ENCODE data around the gene NFATC4.
"Not testable (repeated sequence)": the region's sequence is repeated elsewhere in the genome, so short reads cannot be mapped to it uniquely, and the experiment has no call there.

NFATC4 gene

DNA sequence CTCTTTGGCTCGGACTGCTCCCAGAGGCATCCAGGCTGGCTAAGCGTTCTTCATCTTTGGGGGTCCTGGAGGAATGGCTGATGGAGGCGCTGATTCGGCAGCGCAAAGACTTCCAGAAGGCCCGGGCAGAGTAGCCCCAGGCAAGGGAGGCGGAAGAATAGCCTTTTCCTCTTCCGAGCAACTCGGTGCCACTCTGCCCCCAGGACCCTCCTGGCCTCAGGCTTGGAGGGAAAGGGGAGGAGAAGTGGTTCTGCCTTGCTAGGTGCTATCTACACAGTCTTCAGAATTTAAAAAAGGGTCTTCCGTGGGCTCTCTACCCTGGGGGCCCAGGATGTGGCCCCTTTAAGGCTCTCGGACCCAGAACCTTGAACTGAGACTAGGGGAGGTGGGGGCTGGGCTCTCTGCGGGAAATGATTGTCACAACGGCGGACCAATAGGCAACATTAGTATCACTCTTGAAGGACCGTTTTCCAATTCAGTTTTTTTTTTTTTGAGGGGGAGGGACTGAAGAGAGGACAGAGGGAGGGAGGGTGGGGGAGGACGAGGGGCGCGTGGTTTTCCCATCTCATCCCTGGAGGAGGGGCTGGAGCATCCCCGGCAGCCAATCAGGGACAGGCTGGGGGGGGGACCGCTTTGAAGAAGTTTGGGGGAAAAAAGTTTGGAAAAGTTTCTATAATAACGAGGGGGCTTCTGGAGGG, at the start of gene NFATC4:
NFATC4 (plus strand) TSS at position 671 of the 698 bp plus-strand sequence. CDS start 157 bp downstream, outside the sequence.
- TF ChIP-seq EZH2 (IDR thresholded peaks at IDR 0.05), result no peak
- TF ChIP-seq FOXP2 (optimal IDR thresholded peaks at IDR 0.05; ENCODE audit: control extremely low read depth, extremely low read length, insufficient read depth), result no peak
- TF ChIP-seq POLR2AphosphoS5 (IDR thresholded peaks at IDR 0.05; ENCODE audit: borderline replicate concordance, low read depth, low read length), result no peak
- peaks cover 6% of the 10 kb centered on the region; the same call in 1 of the 2 replicates for H3K36me3 ChIP-seq (ENCODE audit: insufficient read depth, low read length)
- H3K4me3 ChIP-seq, result peak within 1 kb of the TSS; percentile 96
- peak within 1 kb of the TSS; percentile 79 for H3K9ac ChIP-seq (ENCODE audit: insufficient read length)
- H3K27ac ChIP-seq, result peak within 1 kb of the TSS; percentile 97
- DNase-seq (ENCODE audit: low read depth, low spot score), result peak; percentile 80
- H3K9me3 ChIP-seq (ENCODE audit: low read depth, low read length), result no peaks in the 10 kb centered on the region

GRCh38 chr14:24321212-24321975, 46.6 kb upstream of the NFATC4 start:
- Histone ChIP-seq H3K36me3 (ENCODE audit: insufficient read depth, low read length) (no peaks in the 10 kb centered on the region), H3K9me3 (ENCODE audit: low read depth, low read length) (no peaks in the 10 kb centered on the region), H3K9ac (ENCODE audit: insufficient read length) (no peak overlapping the region), H3K4me3 (no peak overlapping the region), H3K27ac (no peak overlapping the region)
- TF ChIP-seq FOXP2 (optimal IDR thresholded peaks at IDR 0.05; ENCODE audit: control extremely low read depth, extremely low read length, insufficient read depth) (no peak), POLR2AphosphoS5 (IDR thresholded peaks at IDR 0.05; ENCODE audit: borderline replicate concordance, low read depth, low read length) (no peak), EZH2 (IDR thresholded peaks at IDR 0.05) (no peak)
- DNase-seq (ENCODE audit: low read depth, low spot score), result no peak

DNA sequence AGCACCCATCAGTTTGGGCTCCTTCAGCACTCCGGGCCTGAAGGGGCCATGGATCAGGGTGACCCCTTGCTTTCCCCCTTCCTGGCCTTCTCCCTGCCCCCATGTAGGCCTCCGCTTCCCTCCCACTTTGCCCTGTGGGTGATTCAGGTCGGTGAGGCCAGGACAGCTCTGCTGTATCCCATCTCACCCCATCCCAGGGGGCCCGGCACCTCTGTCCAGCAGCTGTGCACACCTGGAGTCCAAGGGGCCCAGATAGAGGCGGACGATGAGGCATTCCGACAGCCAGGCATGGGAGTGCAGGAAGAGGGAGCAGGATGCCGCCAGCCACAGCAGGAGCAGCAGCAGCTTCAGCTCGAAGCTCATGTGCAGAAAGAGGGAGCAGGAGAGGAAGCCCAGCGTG, 45.3 kb upstream of the NFATC4 start:
- Histone ChIP-seq H3K36me3 (ENCODE audit: insufficient read depth, low read length) (no peaks in the 10 kb centered on the region), H3K27ac (no peak overlapping the region), H3K9me3 (ENCODE audit: low read depth, low read length) (no peaks in the 10 kb centered on the region), H3K9ac (ENCODE audit: insufficient read length) (no peak overlapping the region), H3K4me3 (no peak overlapping the region)
- DNase-seq (ENCODE audit: low read depth, low spot score), result no peak
- TF ChIP-seq EZH2 (IDR thresholded peaks at IDR 0.05) (no peak), POLR2AphosphoS5 (IDR thresholded peaks at IDR 0.05; ENCODE audit: borderline replicate concordance, low read depth, low read length) (no peak), FOXP2 (optimal IDR thresholded peaks at IDR 0.05; ENCODE audit: control extremely low read depth, extremely low read length, insufficient read depth) (no peak)

DNA sequence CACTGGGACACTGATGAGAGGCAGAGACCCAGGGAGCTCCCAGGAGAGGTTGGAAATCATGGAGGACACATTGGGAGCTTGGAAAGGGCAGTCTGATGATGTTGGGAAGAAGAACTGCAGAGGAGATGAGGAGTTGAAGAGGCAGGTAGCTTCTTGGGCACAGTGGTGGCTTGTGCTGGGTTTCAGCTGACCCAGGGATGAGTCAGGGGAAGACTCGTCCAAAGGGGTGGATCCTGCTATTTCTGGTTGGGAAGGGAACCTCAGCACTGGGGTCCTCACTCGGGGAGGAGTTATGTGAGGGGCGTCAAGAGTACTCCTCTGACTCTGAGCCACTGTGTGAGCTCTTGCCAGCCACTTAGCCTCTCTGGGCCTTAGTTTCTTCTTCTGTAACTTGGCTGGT, 44.6 kb upstream of the NFATC4 start:
- H3K4me3 ChIP-seq, result no peak overlapping the region
- no peak overlapping the region for H3K27ac ChIP-seq
- no peak for DNase-seq (ENCODE audit: low read depth, low spot score)
- H3K36me3 ChIP-seq (ENCODE audit: insufficient read depth, low read length), result no peaks in the 10 kb centered on the region
- no peak overlapping the region for H3K9ac ChIP-seq (ENCODE audit: insufficient read length)
- TF ChIP-seq EZH2 (IDR thresholded peaks at IDR 0.05), result no peak
- no peak for TF ChIP-seq FOXP2 (optimal IDR thresholded peaks at IDR 0.05; ENCODE audit: control extremely low read depth, extremely low read length, insufficient read depth)
- no peak for TF ChIP-seq POLR2AphosphoS5 (IDR thresholded peaks at IDR 0.05; ENCODE audit: borderline replicate concordance, low read depth, low read length)
- H3K9me3 ChIP-seq (ENCODE audit: low read depth, low read length), result no peaks in the 10 kb centered on the region

- Histone ChIP-seq H3K9me3 (ENCODE audit: low read depth, low read length) (no peaks in the 10 kb centered on the region), H3K27ac (no peak overlapping the region), H3K36me3 (ENCODE audit: insufficient read depth, low read length) (no peaks in the 10 kb centered on the region), H3K4me3 (no peak overlapping the region), H3K9ac (ENCODE audit: insufficient read length) (no peak overlapping the region)
- no peak for DNase-seq (ENCODE audit: low read depth, low spot score)
- TF ChIP-seq FOXP2 (optimal IDR thresholded peaks at IDR 0.05; ENCODE audit: control extremely low read depth, extremely low read length, insufficient read depth), result no peak
- TF ChIP-seq POLR2AphosphoS5 (IDR thresholded peaks at IDR 0.05; ENCODE audit: borderline replicate concordance, low read depth, low read length), result no peak
- no peak for TF ChIP-seq EZH2 (IDR thresholded peaks at IDR 0.05)
Measured at GRCh38 chr14:24324024-24324423, 44.0 kb upstream of the NFATC4 start.

DNA sequence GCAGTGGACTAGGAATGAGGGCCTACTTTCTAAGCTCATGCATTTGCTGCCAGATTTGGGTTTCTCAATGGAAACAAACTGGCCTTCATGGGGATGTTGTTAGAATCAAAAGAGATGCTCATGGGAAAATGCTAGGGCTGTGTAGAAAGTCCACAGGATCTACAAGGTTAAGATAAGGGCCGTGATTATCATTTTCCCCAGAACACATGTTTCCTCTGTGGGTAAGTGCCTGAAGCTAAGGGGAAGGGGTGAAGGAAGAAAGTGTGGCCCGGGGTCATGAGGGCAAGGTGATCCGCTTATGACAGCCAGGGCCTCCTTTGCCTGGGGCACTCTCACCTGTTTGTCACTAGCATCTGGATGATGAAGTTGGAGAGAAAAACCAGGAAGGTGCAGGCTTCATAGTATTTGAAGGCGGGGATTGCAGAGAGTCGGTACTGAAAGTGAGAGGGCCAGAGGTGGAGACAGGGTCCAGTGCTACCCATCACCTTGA, 42.9 kb upstream of the NFATC4 start:
- no peaks in the 10 kb centered on the region for H3K36me3 ChIP-seq (ENCODE audit: insufficient read depth, low read length)
- H3K27ac ChIP-seq, result no peak overlapping the region
- no peaks in the 10 kb centered on the region for H3K9me3 ChIP-seq (ENCODE audit: low read depth, low read length)
- DNase-seq (ENCODE audit: low read depth, low spot score), result no peak
- no peak overlapping the region for H3K9ac ChIP-seq (ENCODE audit: insufficient read length)
- H3K4me3 ChIP-seq, result no peak overlapping the region
- TF ChIP-seq FOXP2 (optimal IDR thresholded peaks at IDR 0.05; ENCODE audit: control extremely low read depth, extremely low read length, insufficient read depth) (no peak), POLR2AphosphoS5 (IDR thresholded peaks at IDR 0.05; ENCODE audit: borderline replicate concordance, low read depth, low read length) (no peak), EZH2 (IDR thresholded peaks at IDR 0.05) (no peak)

DNA sequence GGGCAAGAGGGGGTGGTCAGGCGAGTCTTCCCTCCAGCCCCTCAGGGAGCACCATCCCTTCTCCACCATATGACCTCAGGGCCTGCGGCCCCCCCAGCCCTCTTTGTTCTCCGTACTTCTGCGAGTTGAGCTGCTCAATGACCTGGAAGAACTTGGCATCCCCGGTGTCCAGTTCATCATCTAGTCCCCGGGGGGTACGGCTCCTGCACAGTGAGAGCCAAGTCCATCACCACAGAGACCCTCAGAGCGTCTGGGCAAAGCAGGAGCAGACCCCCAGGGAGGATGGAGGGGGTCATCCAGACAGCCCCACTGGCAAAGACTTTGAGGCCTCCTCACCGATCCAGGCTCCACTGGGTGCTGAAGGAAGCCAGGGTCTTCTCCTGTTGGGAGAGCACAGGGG, 42.0 kb upstream of the NFATC4 start:
- Histone ChIP-seq H3K27ac (no peak overlapping the region), H3K9me3 (ENCODE audit: low read depth, low read length) (no peaks in the 10 kb centered on the region), H3K4me3 (no peak overlapping the region), H3K36me3 (ENCODE audit: insufficient read depth, low read length) (no peaks in the 10 kb centered on the region), H3K9ac (ENCODE audit: insufficient read length) (no peak overlapping the region)
- DNase-seq (ENCODE audit: low read depth, low spot score), result no peak
- TF ChIP-seq POLR2AphosphoS5 (IDR thresholded peaks at IDR 0.05; ENCODE audit: borderline replicate concordance, low read depth, low read length) (no peak), EZH2 (IDR thresholded peaks at IDR 0.05) (no peak), FOXP2 (optimal IDR thresholded peaks at IDR 0.05; ENCODE audit: control extremely low read depth, extremely low read length, insufficient read depth) (no peak)

DNA sequence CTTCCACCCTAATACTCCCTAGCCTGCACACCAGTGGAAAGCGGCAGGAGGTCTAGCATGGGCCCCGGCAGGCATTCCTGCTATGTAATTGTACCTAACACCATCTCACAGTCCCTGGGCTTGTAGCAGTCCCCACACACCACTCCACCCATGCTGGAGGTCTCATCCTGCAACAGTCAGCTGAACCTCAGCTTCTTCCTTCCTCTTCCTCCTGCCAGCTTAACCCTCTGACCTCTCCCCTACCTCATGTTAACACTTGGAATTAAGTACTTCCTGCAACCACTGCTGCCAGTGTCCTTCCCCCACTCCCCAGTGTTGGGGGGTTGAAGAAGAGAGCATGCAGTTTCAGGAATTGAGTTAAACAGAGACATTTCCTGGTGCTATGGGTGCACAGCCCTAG, 40.7 kb upstream of the NFATC4 start:
- Histone ChIP-seq H3K4me3 (no peak overlapping the region), H3K9ac (ENCODE audit: insufficient read length) (no peak overlapping the region), H3K36me3 (ENCODE audit: insufficient read depth, low read length) (no peaks in the 10 kb centered on the region), H3K27ac (no peak overlapping the region), H3K9me3 (ENCODE audit: low read depth, low read length) (no peaks in the 10 kb centered on the region)
- TF ChIP-seq EZH2 (IDR thresholded peaks at IDR 0.05) (no peak), POLR2AphosphoS5 (IDR thresholded peaks at IDR 0.05; ENCODE audit: borderline replicate concordance, low read depth, low read length) (no peak), FOXP2 (optimal IDR thresholded peaks at IDR 0.05; ENCODE audit: control extremely low read depth, extremely low read length, insufficient read depth) (no peak)
- DNase-seq (ENCODE audit: low read depth, low spot score), result no peak

DNA sequence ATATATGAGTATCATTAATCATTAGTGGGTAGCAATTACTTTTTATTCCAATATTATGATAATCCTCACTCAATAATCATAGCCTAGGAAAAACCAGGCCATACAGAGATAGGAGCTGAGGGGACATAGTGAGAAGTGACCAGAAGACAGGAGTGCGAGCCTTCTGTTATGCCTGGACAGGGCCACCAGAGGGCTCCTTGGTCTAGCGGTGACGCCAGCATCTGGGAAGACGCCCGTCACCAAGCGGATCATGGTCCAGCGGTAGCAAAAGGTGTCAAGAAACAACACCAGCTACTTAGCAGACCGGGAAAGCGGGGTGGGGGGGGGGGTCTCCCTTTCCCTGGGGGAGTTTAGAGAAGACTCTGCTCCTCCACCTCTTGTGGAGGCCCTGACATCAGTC, 40.1 kb upstream of the NFATC4 start:
- not testable (repeated sequence) for H3K27ac ChIP-seq; DNase-seq (ENCODE audit: low read depth, low spot score); H3K4me3 ChIP-seq; H3K9ac ChIP-seq (ENCODE audit: insufficient read length); H3K36me3 ChIP-seq (ENCODE audit: insufficient read depth, low read length); H3K9me3 ChIP-seq (ENCODE audit: low read depth, low read length)

All from SK-N-MC (cell line).